GM19099 (cell line): ENCODE data around the gene CDHR1.

Experiments used
- POLR2A ChIP-seq: IDR thresholded peaks from 3 replicates; pipeline ENCODE4 v1.6.1; 2011; ENCODE audit warnings: low read depth; ENCODE audit not compliant: insufficient read length; ENCODE audit errors: extremely low read depth

CDHR1 gene

GRCh38 chr10:84173501-84173929, 20.8 kb upstream of the CDHR1 start, which contains the start of gene GPR15LG:
Gene GPR15LG, plus strand, starts transcription at chr10:84173801. Its CDS starts 51 bp downstream, at chr10:84173852.
- TF ChIP-seq POLR2A, result no peak

GRCh38 chr10:84175436-84175835, 18.9 kb upstream of the CDHR1 start:
- no peak for TF ChIP-seq POLR2A

- no peak for TF ChIP-seq POLR2A
These were observed 18.0 kb upstream of the CDHR1 start for GRCh38 chr10:84176351-84176750.

GRCh38 chr10:84176836-84177474, 17.4 kb upstream of the CDHR1 start:
- no peak for TF ChIP-seq POLR2A

GRCh38 chr10:84177541-84178141, 16.7 kb upstream of the CDHR1 start:
- TF ChIP-seq POLR2A, result no peak

- TF ChIP-seq POLR2A, result no peak
These were observed 16.2 kb upstream of the CDHR1 start for GRCh38 chr10:84178160-84178609.

- no peak for TF ChIP-seq POLR2A
These were observed 15.2 kb upstream of the CDHR1 start for GRCh38 chr10:84179059-84179710.

GRCh38 chr10:84181631-84182030, 12.7 kb upstream of the CDHR1 start:
- TF ChIP-seq POLR2A, result no peak

GRCh38 chr10:84184517-84184916, 9.8 kb upstream of the CDHR1 start:
- no peak for TF ChIP-seq POLR2A

GRCh38 chr10:84185526-84186175, 8.7 kb upstream of the CDHR1 start:
- no peak for TF ChIP-seq POLR2A

- TF ChIP-seq POLR2A, result no peak
These were observed 5.5 kb upstream of the CDHR1 start for GRCh38 chr10:84188815-84189214.

GRCh38 chr10:84190621-84191020, 3.7 kb upstream of the CDHR1 start:
- TF ChIP-seq POLR2A, result no peak

- no peak for TF ChIP-seq POLR2A
These were observed 3.2 kb upstream of the CDHR1 start for GRCh38 chr10:84191106-84191505.

GRCh38 chr10:84193327-84193726, 1.0 kb upstream of the CDHR1 start:
- no peak for TF ChIP-seq POLR2A

GRCh38 chr10:84193846-84194423, 402 bp upstream of the CDHR1 start:
- TF ChIP-seq POLR2A, result no peak
